GM20000 (cell line): Measurements from ENCODE around the gene CRYGN.
A peak's percentile ranks its signal among the peaks of the same experiment; 100 is the strongest.

ENCODE experiments used
- DNase-seq: peaks from one replicate; pipeline ENCODE4 v3.0.0; 2012; ENCODE audit warnings: low spot score
- TF ChIP-seq, protein P1 (sequence below): IDR thresholded peaks from 2 replicates; pipeline ENCODE4 v1.5.1; 2012; ENCODE audit warnings: mild to moderate bottlenecking, control low read depth; ENCODE audit errors: extremely low read depth, missing control alignments

The CRYGN gene

DNA sequence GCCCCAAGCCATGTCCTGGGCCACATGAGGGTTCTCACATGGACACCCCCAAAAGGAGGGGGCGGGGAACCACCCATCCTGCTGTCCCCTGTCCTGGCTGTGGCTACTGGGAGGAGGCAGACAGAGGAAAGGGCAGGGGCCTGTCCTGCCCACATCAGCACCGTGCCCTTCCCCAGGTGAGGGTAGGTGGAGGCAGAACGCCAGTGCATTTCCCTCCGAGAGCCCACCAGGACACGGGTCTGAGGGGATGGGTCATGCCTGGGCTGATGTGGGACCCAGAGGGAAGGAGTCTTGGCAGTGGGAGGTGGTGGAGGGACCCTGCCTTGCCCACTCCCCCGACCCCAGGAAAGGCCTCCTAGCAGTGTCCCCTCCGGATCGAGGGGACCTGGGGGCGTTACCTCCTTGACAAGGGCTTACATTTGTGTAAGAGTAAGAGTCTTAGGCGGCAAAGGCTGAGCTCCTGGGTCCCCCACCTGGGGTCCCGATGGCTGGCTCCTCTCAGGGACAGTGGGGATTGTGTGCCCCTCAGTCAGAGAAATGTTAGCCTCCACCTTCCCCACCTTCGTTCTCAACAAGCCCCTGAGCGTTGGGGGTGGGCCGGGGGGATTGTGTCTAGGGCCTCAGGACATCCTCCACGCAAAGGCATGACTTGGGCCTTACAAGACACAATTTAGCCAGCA lies 6.1 kb downstream of the CRYGN start:
- DNase-seq, result no peak
- TF ChIP-seq, protein P1, sequence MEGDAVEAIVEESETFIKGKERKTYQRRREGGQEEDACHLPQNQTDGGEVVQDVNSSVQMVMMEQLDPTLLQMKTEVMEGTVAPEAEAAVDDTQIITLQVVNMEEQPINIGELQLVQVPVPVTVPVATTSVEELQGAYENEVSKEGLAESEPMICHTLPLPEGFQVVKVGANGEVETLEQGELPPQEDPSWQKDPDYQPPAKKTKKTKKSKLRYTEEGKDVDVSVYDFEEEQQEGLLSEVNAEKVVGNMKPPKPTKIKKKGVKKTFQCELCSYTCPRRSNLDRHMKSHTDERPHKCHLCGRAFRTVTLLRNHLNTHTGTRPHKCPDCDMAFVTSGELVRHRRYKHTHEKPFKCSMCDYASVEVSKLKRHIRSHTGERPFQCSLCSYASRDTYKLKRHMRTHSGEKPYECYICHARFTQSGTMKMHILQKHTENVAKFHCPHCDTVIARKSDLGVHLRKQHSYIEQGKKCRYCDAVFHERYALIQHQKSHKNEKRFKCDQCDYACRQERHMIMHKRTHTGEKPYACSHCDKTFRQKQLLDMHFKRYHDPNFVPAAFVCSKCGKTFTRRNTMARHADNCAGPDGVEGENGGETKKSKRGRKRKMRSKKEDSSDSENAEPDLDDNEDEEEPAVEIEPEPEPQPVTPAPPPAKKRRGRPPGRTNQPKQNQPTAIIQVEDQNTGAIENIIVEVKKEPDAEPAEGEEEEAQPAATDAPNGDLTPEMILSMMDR, result no peak

DNA sequence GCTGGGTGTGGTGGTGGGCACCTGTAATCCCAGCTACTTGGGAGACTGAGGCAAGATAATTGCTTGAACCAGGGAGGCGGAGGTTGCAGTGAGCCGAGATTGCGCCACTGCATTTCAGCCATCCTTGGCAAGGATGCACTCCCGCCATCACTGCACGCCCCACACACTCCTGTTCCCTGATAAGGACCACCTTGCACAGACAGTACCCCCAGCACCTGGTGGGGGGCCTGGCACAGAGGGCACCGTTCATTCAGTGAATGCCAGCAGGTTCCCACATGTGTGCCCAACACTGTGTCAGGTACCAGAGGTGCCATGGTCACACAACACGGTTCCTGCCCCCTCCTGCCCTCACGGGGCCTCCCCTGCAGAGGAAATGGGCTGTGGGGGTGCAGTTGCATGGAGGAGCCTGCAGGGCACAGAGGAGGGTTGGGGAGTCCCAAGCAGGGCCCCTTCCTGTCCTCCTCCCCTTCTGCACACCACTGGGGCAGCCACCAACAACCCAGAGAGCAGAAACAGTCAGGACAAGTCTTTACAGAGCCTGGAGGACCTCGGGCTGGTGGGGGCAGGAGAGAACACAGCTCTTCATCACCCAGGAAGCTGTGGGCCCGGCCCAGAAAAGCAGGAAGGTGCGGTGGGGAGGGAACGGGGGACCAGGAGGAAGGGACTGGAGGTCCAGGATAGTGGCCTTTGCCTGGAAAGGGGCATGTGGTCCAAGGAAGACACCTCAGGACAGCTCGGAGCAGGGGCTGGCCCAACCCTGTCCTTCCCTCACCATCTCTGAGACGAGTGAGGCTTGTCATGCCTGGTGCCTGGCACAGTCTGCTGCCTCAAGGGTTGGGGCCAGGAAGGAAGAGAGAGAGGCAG lies 7.1 kb downstream of the CRYGN start:
- TF ChIP-seq, protein P1, result no peak
- DNase-seq, result peak; percentile 75

DNA sequence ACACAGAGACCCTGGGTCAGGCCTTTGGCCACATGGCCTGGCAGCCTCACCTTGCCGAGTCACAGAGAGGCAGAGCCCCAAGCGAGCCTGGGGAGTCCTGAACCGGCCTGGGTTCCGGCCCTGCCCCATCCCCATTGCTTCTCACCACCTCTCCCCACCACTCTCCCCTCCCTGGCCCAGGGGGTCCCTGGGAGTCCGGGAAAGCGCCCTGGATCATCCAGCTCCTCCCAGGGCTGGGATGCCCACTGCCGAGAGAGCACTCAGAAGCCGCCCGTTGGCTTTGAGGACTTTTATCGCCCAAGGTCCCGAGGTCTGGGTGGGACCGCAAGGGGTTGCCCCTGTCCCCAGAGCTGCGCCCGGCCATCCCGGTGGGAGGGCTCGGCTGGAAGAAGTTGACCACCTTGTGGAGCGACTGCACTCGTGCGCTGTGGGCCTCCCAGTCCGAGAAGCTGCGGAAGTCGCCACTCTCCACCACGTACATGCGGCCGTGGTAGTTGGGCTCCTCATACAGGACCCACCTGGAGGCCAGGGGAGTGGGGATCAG lies 8.1 kb downstream of the CRYGN start:
- TF ChIP-seq, protein P1, result no peak
- DNase-seq, result no peak

DNA sequence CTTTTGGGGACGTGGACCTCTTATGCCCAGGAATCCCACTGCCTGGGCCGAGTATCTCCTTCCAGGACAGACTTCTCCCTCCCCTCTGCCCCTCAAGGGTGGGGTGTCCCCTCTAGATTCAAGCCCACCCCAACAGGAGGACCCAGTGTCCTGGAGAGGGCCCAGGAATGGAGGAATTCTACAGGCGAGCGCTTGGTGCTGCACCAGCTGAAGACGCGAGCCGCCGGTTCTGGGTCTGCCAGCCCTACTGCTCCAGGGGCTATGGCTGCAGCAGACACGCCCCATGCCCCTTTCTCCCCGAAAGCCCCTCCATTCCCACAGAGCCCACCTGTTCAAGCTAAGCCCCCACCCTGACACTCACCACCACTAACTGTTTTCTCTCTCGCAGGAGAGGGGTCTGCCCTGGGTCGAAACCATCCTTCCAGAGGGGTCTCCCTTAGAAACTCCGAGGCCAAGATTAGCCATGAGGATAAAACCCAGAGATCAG lies 8.6 kb downstream of the CRYGN start:
- no peak for DNase-seq
- TF ChIP-seq, protein P1, result no peak

DNA sequence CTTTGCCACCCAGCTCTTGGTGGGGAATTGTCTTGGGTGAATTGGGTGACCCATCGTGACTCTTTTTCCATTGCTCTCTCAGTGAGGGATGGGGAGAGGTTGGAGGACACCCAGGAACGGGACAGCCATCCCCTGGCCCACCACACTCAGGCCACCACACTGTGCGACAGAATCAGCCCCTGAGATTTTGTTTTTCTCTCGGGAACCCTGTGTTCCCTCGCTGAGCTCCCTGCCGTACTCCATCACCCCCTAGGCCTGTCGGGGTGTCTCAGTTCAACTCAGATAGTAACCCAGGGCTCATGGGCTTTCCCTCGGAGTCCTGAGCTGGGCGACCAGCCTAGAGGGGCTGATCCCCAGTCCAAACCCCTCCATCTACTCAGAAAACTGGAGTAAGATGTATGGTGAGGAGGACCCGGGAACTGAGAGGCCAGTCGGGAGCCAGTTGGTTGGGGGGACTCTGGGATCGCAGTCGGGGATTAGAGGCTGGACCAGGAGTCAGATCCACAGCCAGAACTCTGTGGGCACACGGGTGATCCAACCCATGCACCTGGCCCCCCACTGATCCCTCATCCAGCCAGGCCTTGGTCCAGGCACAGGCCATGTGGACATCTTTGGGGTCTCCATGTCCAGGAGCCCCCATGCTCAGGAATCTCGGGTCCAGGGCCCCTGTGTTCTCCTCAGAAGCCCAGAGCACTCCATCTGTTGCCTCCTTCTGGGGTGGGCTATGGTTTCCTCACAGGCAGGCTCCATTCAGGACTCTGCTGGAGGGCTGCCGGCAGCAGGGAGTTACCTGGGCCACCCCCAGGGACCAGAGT lies 9.3 kb downstream of the CRYGN start:
- no peak for DNase-seq
- TF ChIP-seq, protein P1, result no peak

DNA sequence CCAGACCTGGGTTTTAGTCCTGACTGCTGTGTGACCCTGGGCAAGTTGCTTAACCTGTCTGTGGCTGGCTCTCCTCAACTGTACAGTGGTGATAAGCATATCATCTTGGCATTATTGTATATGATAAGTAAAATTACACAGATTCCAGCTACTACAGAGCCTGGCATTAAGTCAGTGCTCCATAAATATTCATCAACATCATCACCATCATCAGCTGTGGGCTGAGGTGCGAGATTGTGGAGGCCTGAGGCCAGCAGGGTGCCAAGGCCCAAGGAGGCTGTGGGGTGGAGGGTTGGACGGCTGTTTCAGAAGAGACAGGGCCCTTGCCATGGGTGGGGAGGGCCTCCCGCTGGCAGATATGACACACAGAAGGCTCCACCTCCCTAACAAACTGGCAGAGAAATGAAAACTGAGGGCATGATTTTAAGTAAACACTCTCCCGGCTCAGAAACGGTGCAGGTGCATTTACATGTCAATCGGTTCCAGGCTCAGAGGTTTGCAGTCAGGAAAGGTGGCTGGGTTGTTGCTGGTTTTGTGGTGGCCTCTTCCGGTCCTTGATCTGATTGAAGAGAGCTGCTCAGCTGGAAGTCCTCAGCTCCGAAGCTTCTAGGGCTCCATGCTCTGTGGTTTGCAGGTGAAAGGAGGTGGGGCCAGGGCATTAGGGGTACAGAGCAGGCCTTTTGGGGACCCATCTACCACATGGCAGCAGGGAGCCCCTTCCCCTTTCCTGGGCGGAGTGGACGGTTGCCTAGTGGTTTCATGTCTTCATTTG lies 10.2 kb downstream of the CRYGN start:
- no peak for DNase-seq
- TF ChIP-seq, protein P1, result no peak
